ENCODE results near the gene PCNP.
A peak's percentile ranks its signal among the peaks of the same experiment; 100 is the strongest.
"Not testable (repeated sequence)": the region's sequence is repeated elsewhere in the genome, so short reads cannot be mapped to it uniquely, and the experiment has no call there.

PCNP gene

GRCh38 chr3:101632586-101632985 is 58.6 kb downstream of the PCNP start:
- DNase-seq (ENCODE audit: low read depth in 1 of 2, low spot score in 1 of 2): no peak

- no peak for DNase-seq (ENCODE audit: low read depth in 1 of 2, low spot score in 1 of 2)
These were observed 59.2 kb downstream of the PCNP start for GRCh38 chr3:101633186-101633585.

- DNase-seq (ENCODE audit: low read depth in 1 of 2, low spot score in 1 of 2): no peak
These were observed 60.7 kb downstream of the PCNP start for GRCh38 chr3:101634591-101635196.

GRCh38 chr3:101635345-101635744 is 61.4 kb downstream of the PCNP start:
- no peak for DNase-seq (ENCODE audit: low read depth in 1 of 2, low spot score in 1 of 2)

- peak; percentile 35 to 52 for DNase-seq (ENCODE audit: low read depth in 1 of 2, low spot score in 1 of 2)
These were observed 62.2 kb downstream of the PCNP start for GRCh38 chr3:101635954-101636798.

GRCh38 chr3:101637451-101637850 is 63.5 kb downstream of the PCNP start:
- no peak for DNase-seq (ENCODE audit: low read depth in 1 of 2, low spot score in 1 of 2)

- no peak for DNase-seq (ENCODE audit: low read depth in 1 of 2, low spot score in 1 of 2)
These were observed 64.3 kb downstream of the PCNP start for GRCh38 chr3:101638261-101638745.

GRCh38 chr3:101639280-101639963 is 65.4 kb downstream of the PCNP start:
- no peak for DNase-seq (ENCODE audit: low read depth in 1 of 2, low spot score in 1 of 2)

GRCh38 chr3:101640256-101640655 is 66.3 kb downstream of the PCNP start:
- no peak for DNase-seq (ENCODE audit: low read depth in 1 of 2, low spot score in 1 of 2)

GRCh38 chr3:101641397-101642115 is 67.6 kb downstream of the PCNP start:
- not testable (repeated sequence) for DNase-seq (ENCODE audit: low read depth in 1 of 2, low spot score in 1 of 2)

GRCh38 chr3:101642441-101642840 is 68.5 kb downstream of the PCNP start:
- DNase-seq (ENCODE audit: low read depth in 1 of 2, low spot score in 1 of 2): no peak

GRCh38 chr3:101643009-101643844 is 69.2 kb downstream of the PCNP start:
- DNase-seq (ENCODE audit: low read depth in 1 of 2, low spot score in 1 of 2): no peak

All from activated CD4-positive, alpha-beta T cell treated with anti-CD3 and anti-CD28 coated beads, Interleukin-2, amount 50 U/mL, for 24 hours (primary cell).